Right cardiac atrium (tissue), 5 donors: ENCODE measurements around the gene RTN3. TPM values are rescaled to one million over a fixed set of nuclear protein-coding genes. Genes with fewer than 3 reads are reported as not detected.
A peak's percentile ranks its signal among the peaks of the same experiment; 100 is the strongest.

Experiments
- ATAC-seq, 2 donors: fragments of 200-7000 bp; cut with Tn5 transposase; one replicate each; pipeline versions ENCODE4 v1.8.0 to v1.9.1; 2020; ENCODE audit warnings: moderate library complexity in 2 of 2, mild to moderate bottlenecking in 1 of 2
- DNase-seq, 3 donors: peaks; one replicate each; pipeline ENCODE4 v3.0.0-alpha.2; 2020
- H3K27ac ChIP-seq: one replicate; pipeline ENCODE4 v1.5.1; 2013; ENCODE audit warnings: mild to moderate bottlenecking, low read length, control low read depth, moderate library complexity
- H3K27me3 ChIP-seq: one replicate; pipeline ENCODE4 v1.6.1; 2013; ENCODE audit not compliant: control insufficient read depth, insufficient read depth
- H3K4me1 ChIP-seq: one replicate; pipeline ENCODE4 v1.6.1; 2013; ENCODE audit warnings: low read length; ENCODE audit not compliant: control insufficient read depth, insufficient read depth
- H3K4me3 ChIP-seq: one replicate; pipeline ENCODE4 v1.5.1; 2013; ENCODE audit warnings: low read length, control low read depth
- H3K9me3 ChIP-seq: one replicate; pipeline ENCODE4 v1.6.1; 2013; ENCODE audit warnings: low read length; ENCODE audit not compliant: control insufficient read depth
- WGBS: extraction: QIAGEN DNeasy Blood & Tissue Kit; methylation state at CpG from one replicate; pipeline ENCODE4 v1.1.7; 2013; 5-methylcytosine and 5-hydroxymethylcytosine counted together
- intact Hi-C, 4 donors: fragments of 100-400 bp; cut with DNase I; formaldehyde crosslinking; loops; one replicate each; pipeline versions ENCODE4 v1.11.0 to v1.14.0; 2022 to 2023
- polyA plus RNA-seq: library from polyadenylated mRNA; stranded (reverse); fragments of 200-250 nt; gene quantifications from one replicate; pipeline ENCODE4 v1.2.3, GENCODE V29; 2013
- total RNA-seq, 4 donors: library from RNA; stranded (reverse); fragmentation: NEBNext Ultra II Directional; extraction: Animal tissue kit (Norgen Biotek cat#: 25700); gene quantifications; one replicate each; pipeline ENCODE4 v1.2.1, GENCODE V29; 2021
- donor health status: healthy with polysubstance abuse.
- donor health status: DM: no; HTN: yes; CAD: no.
- donor health status: DM: no; HTN: no; CAD: no.
- donor health status: DM: no; HTN: yes; CAD: no; lungs with severe emphysema.
- donor health status: DM: yes; HTN: yes; CAD: no.

Gene RTN3
- total and polyA plus RNA-seq, 5 donors: 50.1 to 67.6 (median 60.9) TPM

GRCh38 chr11:63763496-63764339 is 82.4 kb downstream of the RTN3 start:
- ATAC-seq (peak; percentile 7 to 15), DNase-seq (peak; percentile 46 to 84 (median 82))
- Histone ChIP-seq H3K27ac (peak overlapping the region; percentile 9), H3K9me3 (no peaks in the 10 kb centered on the region), H3K4me1 (peaks cover 1% of the 10 kb centered on the region), H3K4me3 (peak overlapping the region; percentile 59), H3K27me3 (no peaks in the 10 kb centered on the region)
- 40% methylated on average over 81 of the region's 82 CpGs for WGBS
- intact Hi-C loops: loop anchor here in 1 of 4 donors (10.0 kb wide), 1 partner anchor 181 kb away; no protein-coding TSS in a partner anchor

GRCh38 chr11:63764340-63764678 is 83.0 kb downstream of the RTN3 start:
- no peaks in the 10 kb centered on the region for H3K27me3 ChIP-seq
- ATAC-seq: no peak
- DNase-seq: peak in 1 of 3 donors; percentile 18
- H3K4me3 ChIP-seq: no peak overlapping the region
- H3K4me1 ChIP-seq: peaks cover 1% of the 10 kb centered on the region
- no peaks in the 10 kb centered on the region for H3K9me3 ChIP-seq
- 70% methylated on average over 23 of the region's 23 CpGs for WGBS
- H3K27ac ChIP-seq: peak overlapping the region; percentile 12
- intact Hi-C loops: loop anchor here in 1 of 4 donors (10.0 kb wide), 1 partner anchor 180 kb away; no protein-coding TSS in a partner anchor

GRCh38 chr11:63764679-63765647 is 83.7 kb downstream of the RTN3 start:
- intact Hi-C loops: loop anchor here in 2 of 4 donors (5.0 to 10.0 kb wide), 3 partner anchors 47 to 182 kb away; partner anchors contain the start of gene SPINDOC (in 1 of the 2)
- H3K9me3 ChIP-seq: no peaks in the 10 kb centered on the region
- 80% methylated on average over 30 of the region's 30 CpGs for WGBS
- H3K4me3 ChIP-seq: no peak overlapping the region
- H3K27me3 ChIP-seq: no peaks in the 10 kb centered on the region
- ATAC-seq: no peak
- DNase-seq: peak; percentile 21 to 71 (median 61)
- H3K27ac ChIP-seq: peak overlapping the region; percentile 12
- peaks cover 1% of the 10 kb centered on the region for H3K4me1 ChIP-seq

- H3K27ac ChIP-seq: no peak overlapping the region
- no peaks in the 10 kb centered on the region for H3K9me3 ChIP-seq
- no peak for ATAC-seq
- intact Hi-C loops: loop anchor here in 2 of 4 donors (5.0 to 10.0 kb wide), 3 partner anchors 47 to 182 kb away; partner anchors contain the start of gene SPINDOC (in 1 of the 2)
- no peak overlapping the region for H3K4me3 ChIP-seq
- H3K4me1 ChIP-seq: peaks cover 4% of the 10 kb centered on the region
- no peaks in the 10 kb centered on the region for H3K27me3 ChIP-seq
- WGBS: 83% methylated on average over 18 of the region's 18 CpGs
- DNase-seq: peak; percentile 21 to 68 (median 67)
Observed at GRCh38 chr11:63765688-63766241, 84.5 kb downstream of the RTN3 start.

GRCh38 chr11:63766531-63767235 is 85.4 kb downstream of the RTN3 start:
- H3K27ac ChIP-seq: no peak overlapping the region

GRCh38 chr11:63767267-63767564 is 85.9 kb downstream of the RTN3 start:
- DNase-seq (no peak), ATAC-seq (no peak)
- intact Hi-C loops: loop anchor here in 2 of 4 donors (5.0 to 10.0 kb wide), 3 partner anchors 45 to 180 kb away; partner anchors contain the start of gene SPINDOC (in 1 of the 2)
- no peaks in the 10 kb centered on the region for H3K27me3 ChIP-seq
- peak overlapping the region; percentile 99 for H3K4me3 ChIP-seq
- peaks cover 4% of the 10 kb centered on the region for H3K4me1 ChIP-seq
- 14% methylated on average over 4 of the region's 4 CpGs for WGBS
- peak overlapping the region; percentile 79 for H3K27ac ChIP-seq
- no peaks in the 10 kb centered on the region for H3K9me3 ChIP-seq

More at GRCh38 chr11:63766531-63767235, 85.4 kb downstream of the RTN3 start:
- no peak overlapping the region for H3K4me3 ChIP-seq
- ATAC-seq (no peak), DNase-seq (peak in 2 of 3 donors; percentile 35 to 46)
- 54% methylated on average over 7 of the region's 7 CpGs for WGBS
- peaks cover 4% of the 10 kb centered on the region for H3K4me1 ChIP-seq
- H3K27me3 ChIP-seq: no peaks in the 10 kb centered on the region
- H3K9me3 ChIP-seq: no peaks in the 10 kb centered on the region
- intact Hi-C loops: loop anchor here in 2 of 4 donors (5.0 to 10.0 kb wide), 3 partner anchors 46 to 181 kb away; partner anchors contain the start of gene SPINDOC (in 1 of the 2)

GRCh38 chr11:63767565-63768236 is 86.4 kb downstream of the RTN3 start:
- under 1% methylated on average over 34 of the region's 34 CpGs for WGBS
- peaks cover 4% of the 10 kb centered on the region for H3K4me1 ChIP-seq

GRCh38 chr11:63768237-63769041 is 87.1 kb downstream of the RTN3 start, which contains the start of gene ZFTA:
Gene ZFTA, minus strand, starts transcription at chr11:63768775. Its CDS starts 153 bp downstream, at chr11:63768622.
- intact Hi-C loops: loop anchor here in 2 of 4 donors (5.0 to 10.0 kb wide), 3 partner anchors 44 to 179 kb away; partner anchors contain the start of gene SPINDOC (in 1 of the 2)
- H3K27me3 ChIP-seq: no peaks in the 10 kb centered on the region
- H3K27ac ChIP-seq: peak within 1 kb of the TSS; percentile 79
- H3K4me3 ChIP-seq: peak within 1 kb of the TSS; percentile 99
- peak; percentile 75 to 88 (median 86) for DNase-seq
- H3K9me3 ChIP-seq: no peaks in the 10 kb centered on the region
- H3K4me1 ChIP-seq: peaks cover 4% of the 10 kb centered on the region
- peak; percentile 17 to 32 for ATAC-seq
- under 1% methylated on average over 113 of the region's 113 CpGs for WGBS

More at GRCh38 chr11:63767565-63768236, 86.4 kb downstream of the RTN3 start:
- Histone ChIP-seq H3K4me3 (peak overlapping the region; percentile 99), H3K27ac (peak overlapping the region; percentile 79), H3K27me3 (no peaks in the 10 kb centered on the region), H3K9me3 (no peaks in the 10 kb centered on the region)
- peak; percentile 36 to 45 for ATAC-seq
- peak; percentile 73 to 83 (median 83) for DNase-seq
- intact Hi-C loops: loop anchor here in 2 of 4 donors (5.0 to 10.0 kb wide), 3 partner anchors 45 to 180 kb away; partner anchors contain the start of gene SPINDOC (in 1 of the 2)
